ENCODE data around the gene CHID1.

- TF ChIP-seq CTCF (IDR thresholded peaks at IDR 0.05; ENCODE audit: insufficient read depth, low read length, poor library complexity, severe bottlenecking): no peak
- no peak for TF ChIP-seq EZH2phosphoT487 (conservative IDR thresholded peaks at IDR 0.05; ENCODE audit: low read length)
Observed at GRCh38 chr11:952406-953385, 42.1 kb upstream of the CHID1 start.
